SK-N-SH treated with all-trans-retinoic acid at 6 μM for 48 hours (cell line): ENCODE measurements around the gene IGFBP1.
A peak's percentile ranks its signal among the peaks of the same experiment; 100 is the strongest.
"Not testable (repeated sequence)": the region's sequence is repeated elsewhere in the genome, so short reads cannot be mapped to it uniquely, and the experiment has no call there.

Source experiments
- ATAC-seq: fragments of 200-7000 bp; cut with Tn5 transposase; 3 replicates; pipeline ENCODE4 v1.9.1; 2020; ENCODE audit warnings: mild to moderate bottlenecking, moderate library complexity
- ARNTL ChIP-seq: fragments of 450-650 bp; formaldehyde crosslinking; IDR thresholded peaks from 2 replicates; pipeline ENCODE4 v1.5.0; 2020; ENCODE audit warnings: low read depth, mild to moderate bottlenecking, moderate library complexity, borderline replicate concordance
- BACH2 ChIP-seq: fragments of 250-450 bp; sonication (Bioruptor Pico); IDR thresholded peaks from 2 replicates; pipeline ENCODE4 v1.9.0; 2021; ENCODE audit warnings: mild to moderate bottlenecking, borderline replicate concordance
- CSDC2 ChIP-seq: fragments of 250-450 bp; sonication (Bioruptor Pico); IDR thresholded peaks from 2 replicates; pipeline ENCODE4 v1.5.0; 2020; ENCODE audit warnings: mild to moderate bottlenecking, moderate library complexity
- CSRNP3 ChIP-seq: fragments of 250-450 bp; sonication (Bioruptor Pico); IDR thresholded peaks from 2 replicates; pipeline ENCODE4 v1.5.1; 2021; ENCODE audit warnings: mild to moderate bottlenecking, moderate library complexity
- ISL1 ChIP-seq: fragments of 250-450 bp; sonication (Bioruptor Pico); IDR thresholded peaks from 2 replicates; pipeline ENCODE4 v2.1.2; 2022; ENCODE audit warnings: mild to moderate bottlenecking, moderate library complexity
- OSR1 ChIP-seq: fragments of 250-450 bp; sonication (Bioruptor Pico); IDR thresholded peaks from 2 replicates; pipeline ENCODE4 v1.8.0; 2022; ENCODE audit warnings: moderate library complexity, mild to moderate bottlenecking, inconsistent platforms
- PATZ1 ChIP-seq: fragments of 250-450 bp; sonication (Bioruptor Pico); IDR thresholded peaks from 2 replicates; pipeline ENCODE4 v1.8.0; 2020; ENCODE audit warnings: mild to moderate bottlenecking, moderate library complexity, borderline replicate concordance
- POU6F1 ChIP-seq: fragments of 250-450 bp; sonication (Bioruptor Pico); IDR thresholded peaks from 2 replicates; pipeline ENCODE4 v1.8.0; 2021; ENCODE audit warnings: low read depth, mild to moderate bottlenecking, moderate library complexity, borderline replicate concordance
- PPARA ChIP-seq: fragments of 250-450 bp; sonication (Bioruptor Pico); IDR thresholded peaks from 2 replicates; pipeline ENCODE4 v1.5.0; 2020; ENCODE audit warnings: mild to moderate bottlenecking, borderline replicate concordance
- RARB ChIP-seq: fragments of 250-450 bp; sonication (Bioruptor Pico); IDR thresholded peaks from 2 replicates; pipeline ENCODE4 v1.8.0; 2021; ENCODE audit warnings: mild to moderate bottlenecking, moderate library complexity
- SNAI2 ChIP-seq: fragments of 250-450 bp; sonication (Bioruptor Pico); IDR thresholded peaks from 2 replicates; pipeline ENCODE4 v1.5.0; 2020; ENCODE audit warnings: mild to moderate bottlenecking, moderate library complexity
- TOX ChIP-seq: fragments of 250-450 bp; sonication (Bioruptor Pico); IDR thresholded peaks from 2 replicates; pipeline ENCODE4 v1.8.0; 2021; ENCODE audit warnings: mild to moderate bottlenecking, moderate library complexity, borderline replicate concordance
- ZC3H10 ChIP-seq: fragments of 250-450 bp; sonication (Bioruptor Pico); IDR thresholded peaks from 2 replicates; pipeline ENCODE4 v1.5.1; 2021; ENCODE audit warnings: mild to moderate bottlenecking, moderate library complexity
- ZFP3 ChIP-seq: fragments of 250-450 bp; sonication (Bioruptor Pico); IDR thresholded peaks from 2 replicates; pipeline ENCODE4 v1.5.0; 2020; ENCODE audit warnings: mild to moderate bottlenecking, moderate library complexity
- ZFP30 ChIP-seq: fragments of 450-650 bp; formaldehyde crosslinking; IDR thresholded peaks from 2 replicates; pipeline ENCODE4 v1.5.0; 2022; ENCODE audit warnings: mild to moderate bottlenecking, moderate library complexity
- ZNF70 ChIP-seq: fragments of 450-650 bp; formaldehyde crosslinking; IDR thresholded peaks from 2 replicates; pipeline ENCODE4 v1.5.0; 2020; ENCODE audit warnings: mild to moderate bottlenecking, moderate library complexity
- TF ChIP-seq, protein P1 (sequence below): fragments of 250-450 bp; sonication (Bioruptor Pico); IDR thresholded peaks from 2 replicates; pipeline ENCODE4 v1.5.1; 2020; ENCODE audit warnings: low read depth, mild to moderate bottlenecking, moderate library complexity

Gene IGFBP1

DNA sequence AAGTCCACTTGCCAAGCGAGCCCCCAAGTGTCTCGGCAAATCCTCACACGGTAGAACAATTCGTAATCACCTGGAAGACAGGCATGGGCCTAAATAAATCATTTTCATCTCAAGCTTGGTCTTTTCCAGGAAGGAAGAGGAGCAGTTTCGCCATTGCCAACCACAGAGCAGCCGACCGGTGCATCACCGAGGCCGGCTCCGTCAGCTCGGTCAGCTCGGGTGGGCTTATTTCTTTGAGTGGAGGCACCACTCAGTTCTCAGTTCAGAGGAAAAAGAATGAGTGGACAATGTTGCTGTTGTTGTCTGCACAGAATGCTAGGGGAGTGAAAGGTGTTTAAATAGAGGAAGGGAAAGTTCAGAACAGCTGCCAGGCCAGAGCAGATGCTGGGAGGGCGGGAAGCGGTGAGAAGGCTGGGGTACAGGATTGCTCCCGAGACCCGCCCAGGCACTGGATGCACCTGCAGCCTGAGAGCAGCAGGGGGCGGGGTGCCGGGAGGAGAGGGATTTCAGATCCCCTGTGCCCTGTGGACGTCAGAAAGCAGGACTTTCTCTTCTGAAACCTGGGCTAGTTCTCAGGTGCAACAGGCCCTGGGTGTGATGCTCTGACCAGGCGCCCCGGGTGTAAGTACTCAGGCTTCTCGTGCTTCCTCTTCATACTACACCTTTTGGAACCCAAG is 50.5 kb downstream of the IGFBP1 start:
- ATAC-seq: peak; percentile 52; the same call in 1 of the 3 replicates
- no peak for TF ChIP-seq SNAI2 (CRISPR knock-in tag)
- TF ChIP-seq ZNF70 (CRISPR knock-in tag): no peak
- no peak for TF ChIP-seq BACH2 (CRISPR knock-in tag)
- no peak for TF ChIP-seq TOX (CRISPR knock-in tag)
- TF ChIP-seq, protein P1, sequence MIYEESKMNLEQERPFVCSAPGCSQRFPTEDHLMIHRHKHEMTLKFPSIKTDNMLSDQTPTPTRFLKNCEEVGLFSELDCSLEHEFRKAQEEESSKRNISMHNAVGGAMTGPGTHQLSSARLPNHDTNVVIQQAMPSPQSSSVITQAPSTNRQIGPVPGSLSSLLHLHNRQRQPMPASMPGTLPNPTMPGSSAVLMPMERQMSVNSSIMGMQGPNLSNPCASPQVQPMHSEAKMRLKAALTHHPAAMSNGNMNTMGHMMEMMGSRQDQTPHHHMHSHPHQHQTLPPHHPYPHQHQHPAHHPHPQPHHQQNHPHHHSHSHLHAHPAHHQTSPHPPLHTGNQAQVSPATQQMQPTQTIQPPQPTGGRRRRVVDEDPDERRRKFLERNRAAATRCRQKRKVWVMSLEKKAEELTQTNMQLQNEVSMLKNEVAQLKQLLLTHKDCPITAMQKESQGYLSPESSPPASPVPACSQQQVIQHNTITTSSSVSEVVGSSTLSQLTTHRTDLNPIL (CRISPR knock-in tag): no peak
- no peak for TF ChIP-seq ZFP3 (CRISPR knock-in tag)
- TF ChIP-seq RARB (CRISPR knock-in tag): no peak

DNA sequence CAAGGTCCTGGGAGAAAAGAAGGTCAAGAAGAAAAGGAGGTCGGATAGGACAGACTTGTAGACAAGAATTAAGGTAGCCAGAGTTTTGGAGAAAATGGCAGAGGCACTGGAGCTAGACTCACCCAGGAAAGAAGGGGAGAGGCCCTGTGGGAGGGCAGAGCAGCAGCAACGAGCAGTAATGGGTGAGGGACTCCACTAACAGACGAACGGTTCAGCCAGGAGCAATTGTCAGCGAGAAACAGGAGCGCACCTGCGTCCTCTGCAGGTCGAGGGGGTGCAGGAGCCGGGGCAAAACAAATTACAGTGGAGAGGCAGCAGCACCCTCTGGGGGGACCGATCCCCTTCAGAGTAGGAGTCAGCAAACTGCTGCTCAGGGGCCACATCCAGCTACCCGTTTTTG is 51.3 kb downstream of the IGFBP1 start:
- no peak for TF ChIP-seq ARNTL (CRISPR knock-in tag)
- TF ChIP-seq POU6F1 (CRISPR knock-in tag): no peak
- no peak for TF ChIP-seq ZNF70 (CRISPR knock-in tag)
- TF ChIP-seq CSDC2: no peak
- no peak for TF ChIP-seq ZC3H10 (CRISPR knock-in tag)
- no peak for TF ChIP-seq OSR1 (CRISPR knock-in tag)
- TF ChIP-seq PATZ1 (CRISPR knock-in tag): no peak
- no peak for TF ChIP-seq CSRNP3 (CRISPR knock-in tag)
- TF ChIP-seq ISL1: no peak
- no peak for TF ChIP-seq TOX (CRISPR knock-in tag)
- TF ChIP-seq PPARA: no peak

GRCh38 chr7:45940237-45940781 is 52.0 kb downstream of the IGFBP1 start:
- ATAC-seq: not testable (repeated sequence)

More for the DNA sequence above, 51.3 kb downstream of the IGFBP1 start:
- no peak for ATAC-seq

- TF ChIP-seq BACH2 (CRISPR knock-in tag): no peak
- no peak for TF ChIP-seq ZFP3 (CRISPR knock-in tag)
- TF ChIP-seq POU6F1 (CRISPR knock-in tag): no peak
- TF ChIP-seq ZFP30 (CRISPR knock-in tag): no peak
- TF ChIP-seq PATZ1 (CRISPR knock-in tag): no peak
- no peak for TF ChIP-seq SNAI2 (CRISPR knock-in tag)
- TF ChIP-seq OSR1 (CRISPR knock-in tag): no peak
- TF ChIP-seq ARNTL (CRISPR knock-in tag): no peak
- TF ChIP-seq CSRNP3 (CRISPR knock-in tag): no peak
- TF ChIP-seq PPARA: no peak
- TF ChIP-seq, all 23 proteins: peak for 0
Observed at GRCh38 chr7:45940939-45941338, 52.7 kb downstream of the IGFBP1 start.

More at GRCh38 chr7:45940939-45941338, 52.7 kb downstream of the IGFBP1 start:
- no peak for ATAC-seq
